ENCODE data around the gene RAB11FIP2.

DNA sequence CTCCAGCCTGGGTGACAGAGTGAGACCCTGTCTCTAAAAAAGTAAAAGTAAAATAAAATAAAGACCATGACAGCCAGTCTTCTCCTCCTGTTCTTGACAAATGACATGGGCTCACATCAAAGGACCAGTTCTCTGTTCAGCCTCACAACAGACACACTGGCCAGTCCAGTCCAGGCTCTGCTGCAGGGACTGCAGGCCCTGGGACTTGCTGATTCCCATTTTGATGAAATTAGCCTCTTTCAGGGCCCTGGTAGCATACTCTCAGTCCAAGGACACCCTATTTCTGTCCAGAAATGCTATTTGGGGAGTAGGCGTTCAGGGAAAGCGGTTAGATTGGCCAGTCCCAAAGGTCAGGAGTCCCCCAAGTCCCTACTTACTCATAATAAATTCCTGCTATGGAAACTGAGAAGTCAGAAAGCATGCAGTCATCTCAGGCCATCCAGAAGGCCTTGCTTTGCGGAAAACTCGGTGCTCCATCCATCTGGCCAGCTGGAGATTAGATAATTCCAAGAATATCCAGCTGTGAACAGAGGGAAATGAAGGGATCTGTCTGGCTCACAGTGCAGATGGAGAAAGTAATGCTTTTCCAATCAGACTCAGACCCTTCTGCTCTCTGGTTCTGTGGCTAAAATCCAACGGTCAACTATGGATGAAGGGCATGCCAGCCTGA lies 74.4 kb downstream of the RAB11FIP2 start:
- TF ChIP-seq, protein P1, sequence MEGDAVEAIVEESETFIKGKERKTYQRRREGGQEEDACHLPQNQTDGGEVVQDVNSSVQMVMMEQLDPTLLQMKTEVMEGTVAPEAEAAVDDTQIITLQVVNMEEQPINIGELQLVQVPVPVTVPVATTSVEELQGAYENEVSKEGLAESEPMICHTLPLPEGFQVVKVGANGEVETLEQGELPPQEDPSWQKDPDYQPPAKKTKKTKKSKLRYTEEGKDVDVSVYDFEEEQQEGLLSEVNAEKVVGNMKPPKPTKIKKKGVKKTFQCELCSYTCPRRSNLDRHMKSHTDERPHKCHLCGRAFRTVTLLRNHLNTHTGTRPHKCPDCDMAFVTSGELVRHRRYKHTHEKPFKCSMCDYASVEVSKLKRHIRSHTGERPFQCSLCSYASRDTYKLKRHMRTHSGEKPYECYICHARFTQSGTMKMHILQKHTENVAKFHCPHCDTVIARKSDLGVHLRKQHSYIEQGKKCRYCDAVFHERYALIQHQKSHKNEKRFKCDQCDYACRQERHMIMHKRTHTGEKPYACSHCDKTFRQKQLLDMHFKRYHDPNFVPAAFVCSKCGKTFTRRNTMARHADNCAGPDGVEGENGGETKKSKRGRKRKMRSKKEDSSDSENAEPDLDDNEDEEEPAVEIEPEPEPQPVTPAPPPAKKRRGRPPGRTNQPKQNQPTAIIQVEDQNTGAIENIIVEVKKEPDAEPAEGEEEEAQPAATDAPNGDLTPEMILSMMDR (IDR thresholded peaks at IDR 0.05): no peak
- TF ChIP-seq POLR2A (IDR thresholded peaks at IDR 0.05): no peak

Data from body of pancreas (tissue), 4 donors.